Mesodermal cell (in vitro differentiated cells): ENCODE results near the gene TAF1C.

ENCODE experiments used
- H3K27ac ChIP-seq: 2 replicates; pipeline ENCODE4 v1.7.0; 2013; ENCODE audit warnings: mild to moderate bottlenecking, low read depth, low read length, moderate library complexity; ENCODE audit not compliant: severe bottlenecking
- H3K36me3 ChIP-seq: 2 replicates; pipeline ENCODE4 v1.7.1; 2013; ENCODE audit warnings: mild to moderate bottlenecking, low read length, moderate library complexity; ENCODE audit not compliant: control insufficient read depth, insufficient read depth
- H3K4me1 ChIP-seq: one replicate; pipeline ENCODE4 v1.7.1; 2013; ENCODE audit warnings: mild to moderate bottlenecking, low read length; ENCODE audit not compliant: insufficient read depth, control insufficient read depth, poor library complexity, severe bottlenecking
- H3K4me3 ChIP-seq: 2 replicates; pipeline ENCODE4 v1.7.0; 2013; ENCODE audit warnings: low read length, control low read depth, mild to moderate bottlenecking; ENCODE audit not compliant: insufficient read depth, poor library complexity, severe bottlenecking; ENCODE audit errors: extremely low read depth
- H3K9me3 ChIP-seq: 2 replicates; pipeline ENCODE4 v1.7.1; 2013; ENCODE audit warnings: mild to moderate bottlenecking, low read length, moderate library complexity; ENCODE audit not compliant: control insufficient read depth
- whole genome bisulfite sequencing, 2 experiments: methylation state at CpG; one replicate each; pipeline ENCODE4 v1.1.5; 2013; ENCODE audit warnings: missing lambda C conversion rate in 2 of 2; ENCODE audit not compliant: insufficient coverage in 2 of 2; 5-methylcytosine and 5-hydroxymethylcytosine counted together

Gene TAF1C

GRCh38 chr16:84138824-84139627 is 47.8 kb downstream of the TAF1C start:
- WGBS, 2 experiments: 54 to 61% methylated on average over 13 to 14 of the region's 14 CpGs
- no peaks in the 10 kb centered on the region for H3K9me3 ChIP-seq
- H3K4me3 ChIP-seq: no peak overlapping the region
- peak overlapping the region; percentile 59 for H3K27ac ChIP-seq
- H3K4me1 ChIP-seq: peaks cover 25% of the 10 kb centered on the region
- peaks cover 9% of the 10 kb centered on the region for H3K36me3 ChIP-seq

- WGBS, 2 experiments: 43% methylated on average over 1 of the region's 2 CpGs
- H3K4me1 ChIP-seq: peaks cover 25% of the 10 kb centered on the region
- no peak overlapping the region for H3K4me3 ChIP-seq
- no peaks in the 10 kb centered on the region for H3K9me3 ChIP-seq
- H3K27ac ChIP-seq: peak overlapping the region; percentile 59
- peaks cover 12% of the 10 kb centered on the region for H3K36me3 ChIP-seq
Observed at GRCh38 chr16:84138500-84138823, 48.4 kb downstream of the TAF1C start.

GRCh38 chr16:84137769-84138357 is 49.0 kb downstream of the TAF1C start:
- WGBS, 2 experiments: 83 to 90% methylated on average over 2 to 6 of the region's 7 CpGs
- no peak overlapping the region for H3K27ac ChIP-seq
- H3K36me3 ChIP-seq: peaks cover 10% of the 10 kb centered on the region
- no peaks in the 10 kb centered on the region for H3K9me3 ChIP-seq
- peaks cover 25% of the 10 kb centered on the region for H3K4me1 ChIP-seq
- H3K4me3 ChIP-seq: no peak overlapping the region

- Histone ChIP-seq H3K9me3 (no peaks in the 10 kb centered on the region), H3K36me3 (peaks cover 8% of the 10 kb centered on the region), H3K4me1 (peaks cover 25% of the 10 kb centered on the region), H3K4me3 (no peak overlapping the region), H3K27ac (no peak overlapping the region)
- 89 to 93% methylated on average over 7 of the region's 8 CpGs for WGBS, 2 experiments
Observed at GRCh38 chr16:84137287-84137686, 49.6 kb downstream of the TAF1C start.

- Histone ChIP-seq H3K4me3 (no peak overlapping the region), H3K27ac (no peak overlapping the region), H3K36me3 (peaks cover 7% of the 10 kb centered on the region), H3K4me1 (peaks cover 25% of the 10 kb centered on the region), H3K9me3 (no peaks in the 10 kb centered on the region)
- WGBS, 2 experiments: 95 to 97% methylated on average over 6 to 7 of the region's 11 CpGs
Observed at GRCh38 chr16:84136331-84137125, 50.3 kb downstream of the TAF1C start.

- peaks cover 27% of the 10 kb centered on the region for H3K36me3 ChIP-seq
- H3K9me3 ChIP-seq: no peaks in the 10 kb centered on the region
- WGBS, 2 experiments: 88% methylated on average over 3 of the region's 7 CpGs
Observed at GRCh38 chr16:84132527-84133285, 54.2 kb downstream of the TAF1C start.

GRCh38 chr16:84131117-84131516 is 55.7 kb downstream of the TAF1C start:
- WGBS, 2 experiments: 85 to 96% methylated on average over 5 of the region's 5 CpGs
- H3K27ac ChIP-seq: no peak overlapping the region
- H3K36me3 ChIP-seq: peaks cover 38% of the 10 kb centered on the region
- no peaks in the 10 kb centered on the region for H3K9me3 ChIP-seq
- H3K4me1 ChIP-seq: peaks cover 2% of the 10 kb centered on the region
- no peak overlapping the region for H3K4me3 ChIP-seq

More at GRCh38 chr16:84132527-84133285, 54.2 kb downstream of the TAF1C start:
- Histone ChIP-seq H3K27ac (no peak overlapping the region), H3K4me3 (no peak overlapping the region), H3K4me1 (peaks cover 8% of the 10 kb centered on the region)
